Fibroblast of lung (primary cell): ENCODE results near the gene OXSR1. TPM values are rescaled to one million over a fixed set of nuclear protein-coding genes. Genes with fewer than 3 reads are reported as not detected.

Experiments
- DNase-seq, 2 donors: peaks; one replicate each; pipeline versions ENCODE4 v3.0.0 to v3.0.0-alpha.2; 2010; ENCODE audit warnings: low read depth in 2 of 2
- H2AFZ ChIP-seq: 2 replicates; pipeline ENCODE4 v1.5.1; 2012; ENCODE audit warnings: low read length, control low read depth, inconsistent platforms
- H3K27ac ChIP-seq: 2 replicates; pipeline ENCODE4 v1.5.1; 2011; ENCODE audit warnings: low read length, control low read depth; ENCODE audit not compliant: insufficient read depth
- H3K27me3 ChIP-seq: 2 replicates; pipeline ENCODE4 v1.5.1; 2011; ENCODE audit warnings: mild to moderate bottlenecking, low read length; ENCODE audit not compliant: control insufficient read depth, insufficient read depth
- H3K36me3 ChIP-seq: 2 replicates; pipeline ENCODE4 v1.5.1; 2011; ENCODE audit warnings: low read length; ENCODE audit not compliant: control insufficient read depth, insufficient read depth
- H3K4me1 ChIP-seq: 2 replicates; pipeline ENCODE4 v1.5.1; 2011; ENCODE audit warnings: low read length; ENCODE audit not compliant: control insufficient read depth, insufficient read depth; ENCODE audit errors: extremely low read depth
- H3K4me2 ChIP-seq: 2 replicates; pipeline ENCODE4 v1.5.1; 2011; ENCODE audit warnings: low read length, control low read depth; ENCODE audit not compliant: insufficient read depth; ENCODE audit errors: extremely low read depth
- H3K4me3 ChIP-seq, 4 experiments: fragments of 200-600 bp in 1 of 4; sonication (generic) in 1 of 4; replicated peaks in 1 of 4; 2 replicates each; pipeline ENCODE4 v1.5.1; 2011 to 2016; ENCODE audit warnings: low read length in 4 of 4, low read depth in 3 of 4, mild to moderate bottlenecking in 3 of 4, control low read depth in 2 of 4, inconsistent platforms in 1 of 4, mixed read lengths in 1 of 4; ENCODE audit not compliant: insufficient read depth in 1 of 4; ENCODE audit errors: control extremely low read depth in 1 of 4
- H3K79me2 ChIP-seq: 2 replicates; pipeline ENCODE4 v1.5.1; 2012; ENCODE audit warnings: mild to moderate bottlenecking, low read length, inconsistent platforms; ENCODE audit not compliant: control insufficient read depth, insufficient read depth
- H3K9ac ChIP-seq: 2 replicates; pipeline ENCODE4 v1.5.1; 2011; ENCODE audit warnings: mild to moderate bottlenecking, low read length, control low read depth; ENCODE audit not compliant: insufficient read depth
- H3K9me3 ChIP-seq: 2 replicates; pipeline ENCODE4 v1.5.1; 2012; ENCODE audit warnings: low read depth, low read length; ENCODE audit not compliant: control insufficient read depth, insufficient read depth
- H4K20me1 ChIP-seq: 2 replicates; pipeline ENCODE4 v1.5.1; 2011; ENCODE audit warnings: low read length; ENCODE audit not compliant: control insufficient read depth, insufficient read depth; ENCODE audit errors: extremely low read depth
- EZH2 ChIP-seq: IDR thresholded peaks from 2 replicates; pipeline ENCODE4 v1.5.1; 2012; ENCODE audit warnings: low read length, control low read depth, mild to moderate bottlenecking; ENCODE audit errors: missing control alignments
- polyA plus RNA-seq, 2 donors: library from polyadenylated mRNA; depleted of rRNA in 1 of 2; stranded (reverse) in 1 of 2; unstranded in 1 of 2; fragments of >200 nt; gene quantifications; 2 replicates each; pipeline ENCODE4 v1.2.1, GENCODE V29; 2011 to 2012; ENCODE audit warnings: missing spikeins in 1 of 2
- total RNA-seq: library from RNA; depleted of rRNA; stranded (reverse); fragments of >200 nt; gene quantifications from 2 replicates; pipeline ENCODE4 v1.2.1, GENCODE V29; 2014
- TF ChIP-seq, protein P1 (sequence below), 2 donors: IDR thresholded peaks in 1 of 2; conservative IDR thresholded peaks in 1 of 2; 1 replicate in 1 of 2; 2 replicates in 1 of 2; pipeline ENCODE4 v1.5.1; 2011 to 2012; ENCODE audit warnings: low read length in 2 of 2, control low read depth in 1 of 2, inconsistent platforms in 1 of 2, low read depth in 1 of 2, mild to moderate bottlenecking in 1 of 2

Gene OXSR1
- total and polyA plus RNA-seq, 2 donors (not counting 1 experiment from before 2014, with no cell fraction given) = 32.7 to 45.2 TPM

DNA sequence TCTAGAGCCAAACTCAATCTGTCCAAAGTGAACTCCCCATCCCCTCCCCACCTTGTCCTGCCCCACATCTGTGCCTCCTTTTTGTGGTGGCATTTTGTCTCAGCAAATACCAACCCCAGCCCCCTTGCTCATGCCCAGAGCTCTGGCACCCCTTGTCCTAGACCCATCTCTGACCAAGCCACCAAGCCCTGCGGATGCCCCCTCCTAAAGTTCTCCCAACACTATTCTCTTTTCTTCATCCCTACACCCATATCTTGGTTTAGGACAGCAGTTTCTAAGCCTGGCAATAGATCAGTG, 46.1 kb upstream of the OXSR1 start:
- no peaks in the 10 kb centered on the region for H3K4me1 ChIP-seq
- H3K4me3 ChIP-seq = no peak overlapping the region
- no peak overlapping the region for H3K4me2 ChIP-seq
- H3K79me2 ChIP-seq = no peaks in the 10 kb centered on the region
- no peak overlapping the region for H2AFZ ChIP-seq
- peaks cover 6% of the 10 kb centered on the region for H3K36me3 ChIP-seq
- no peak for DNase-seq
- no peak overlapping the region for H3K27ac ChIP-seq
- H3K9me3 ChIP-seq = no peaks in the 10 kb centered on the region
- TF ChIP-seq EZH2 = no peak
- TF ChIP-seq, protein P1, sequence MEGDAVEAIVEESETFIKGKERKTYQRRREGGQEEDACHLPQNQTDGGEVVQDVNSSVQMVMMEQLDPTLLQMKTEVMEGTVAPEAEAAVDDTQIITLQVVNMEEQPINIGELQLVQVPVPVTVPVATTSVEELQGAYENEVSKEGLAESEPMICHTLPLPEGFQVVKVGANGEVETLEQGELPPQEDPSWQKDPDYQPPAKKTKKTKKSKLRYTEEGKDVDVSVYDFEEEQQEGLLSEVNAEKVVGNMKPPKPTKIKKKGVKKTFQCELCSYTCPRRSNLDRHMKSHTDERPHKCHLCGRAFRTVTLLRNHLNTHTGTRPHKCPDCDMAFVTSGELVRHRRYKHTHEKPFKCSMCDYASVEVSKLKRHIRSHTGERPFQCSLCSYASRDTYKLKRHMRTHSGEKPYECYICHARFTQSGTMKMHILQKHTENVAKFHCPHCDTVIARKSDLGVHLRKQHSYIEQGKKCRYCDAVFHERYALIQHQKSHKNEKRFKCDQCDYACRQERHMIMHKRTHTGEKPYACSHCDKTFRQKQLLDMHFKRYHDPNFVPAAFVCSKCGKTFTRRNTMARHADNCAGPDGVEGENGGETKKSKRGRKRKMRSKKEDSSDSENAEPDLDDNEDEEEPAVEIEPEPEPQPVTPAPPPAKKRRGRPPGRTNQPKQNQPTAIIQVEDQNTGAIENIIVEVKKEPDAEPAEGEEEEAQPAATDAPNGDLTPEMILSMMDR (conservative IDR thresholded peaks at IDR 0.05 in 1 of 2, IDR thresholded peaks at IDR 0.05 in 1 of 2; ENCODE audit: low read depth in 1 of 2, low read length in 2 of 2) = no peak
- no peak overlapping the region for H3K9ac ChIP-seq
- H3K27me3 ChIP-seq = no peaks in the 10 kb centered on the region
- no peaks in the 10 kb centered on the region for H4K20me1 ChIP-seq

DNA sequence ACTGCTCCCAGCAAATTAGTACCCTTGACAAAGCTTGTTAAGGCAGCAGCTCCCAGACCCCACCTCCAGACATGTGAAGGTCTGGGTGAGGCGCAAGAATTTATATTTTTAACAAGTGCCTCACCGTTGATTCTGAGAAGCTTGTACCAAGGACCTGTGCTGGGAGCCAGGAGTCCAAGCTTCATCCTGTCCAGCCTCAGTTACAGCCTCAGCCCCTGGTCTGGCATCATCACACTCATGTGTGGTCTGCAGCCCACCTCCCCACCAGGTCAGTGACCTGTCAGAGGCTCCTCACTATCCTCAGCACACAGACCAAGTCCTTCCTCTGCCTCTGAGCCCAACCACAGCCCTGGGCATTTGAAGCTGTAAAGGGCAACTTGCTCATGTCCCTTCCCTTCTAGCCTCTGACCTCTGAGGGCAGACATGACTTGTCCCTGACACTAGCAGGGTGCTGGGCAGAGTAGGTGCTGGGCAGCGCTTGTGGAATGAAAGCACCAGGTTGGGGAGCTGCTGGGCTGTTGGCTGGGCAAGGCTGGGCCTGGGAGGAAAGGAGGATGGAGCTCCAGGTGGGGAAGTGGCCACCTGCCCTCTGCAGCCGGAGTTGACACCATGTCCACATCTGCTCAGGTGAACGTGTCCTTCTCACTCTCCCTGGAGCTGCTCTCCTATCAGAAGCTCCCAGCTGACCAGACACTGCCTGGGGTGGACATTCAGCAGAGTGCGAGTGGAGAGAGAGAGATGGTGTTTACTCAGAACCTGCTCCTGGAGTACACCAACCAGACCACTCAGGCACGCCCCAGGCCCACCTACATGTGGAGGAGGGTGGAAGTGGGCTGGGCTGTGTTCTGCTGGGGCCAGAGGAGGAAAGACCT, 45.3 kb upstream of the OXSR1 start:
- H2AFZ ChIP-seq = no peak overlapping the region
- H3K27me3 ChIP-seq = no peaks in the 10 kb centered on the region
- H3K79me2 ChIP-seq = no peaks in the 10 kb centered on the region
- no peaks in the 10 kb centered on the region for H4K20me1 ChIP-seq
- no peak for DNase-seq
- no peaks in the 10 kb centered on the region for H3K9me3 ChIP-seq
- H3K27ac ChIP-seq = no peak overlapping the region
- no peak overlapping the region for H3K4me3 ChIP-seq
- no peak overlapping the region for H3K4me2 ChIP-seq
- no peaks in the 10 kb centered on the region for H3K4me1 ChIP-seq
- H3K36me3 ChIP-seq = peaks cover 6% of the 10 kb centered on the region
- TF ChIP-seq EZH2 = no peak
- TF ChIP-seq, protein P1 (conservative IDR thresholded peaks at IDR 0.05 in 1 of 2, IDR thresholded peaks at IDR 0.05 in 1 of 2; ENCODE audit: low read depth in 1 of 2, low read length in 2 of 2) = no peak
- H3K9ac ChIP-seq = no peak overlapping the region

DNA sequence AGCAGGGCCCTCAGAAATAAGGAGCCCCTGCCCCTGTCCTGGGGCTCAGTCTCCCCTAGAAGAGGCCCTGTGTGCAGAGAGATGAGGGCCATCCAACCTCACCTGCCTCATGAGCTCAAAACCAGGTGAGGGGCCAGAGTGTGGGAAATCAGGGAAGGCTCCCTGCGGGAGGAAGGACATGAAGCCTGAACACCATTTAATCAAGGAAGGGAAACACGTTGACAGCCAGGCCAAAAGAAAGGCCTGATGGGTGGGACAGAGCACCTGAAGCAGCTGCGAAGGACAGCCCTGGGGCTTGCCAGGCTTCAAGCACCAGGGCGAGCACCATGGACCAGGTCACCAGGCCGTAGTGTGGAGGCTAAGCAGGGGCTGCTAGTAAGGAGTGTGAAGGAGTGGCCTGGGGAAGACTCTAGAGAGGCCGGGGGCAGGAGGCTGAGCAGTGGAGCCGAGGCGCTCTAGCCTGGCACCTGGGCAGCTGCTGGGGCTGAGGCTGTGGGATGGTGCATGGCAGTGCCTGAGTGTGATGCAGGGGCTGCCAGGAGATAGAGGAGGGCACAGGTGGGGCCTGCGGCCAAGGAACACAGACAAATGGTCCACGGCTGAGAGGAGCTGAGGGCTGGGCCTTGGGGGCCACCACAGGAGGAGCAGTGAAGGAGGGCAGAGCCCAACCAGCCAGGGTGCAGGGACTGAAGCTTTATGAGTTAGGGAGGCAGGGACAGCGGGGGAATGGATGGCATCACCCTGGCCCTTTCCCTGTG, 44.5 kb upstream of the OXSR1 start:
- no peak for DNase-seq
- Histone ChIP-seq H3K27ac (no peak overlapping the region), H3K9ac (no peak overlapping the region), H3K4me1 (no peaks in the 10 kb centered on the region), H3K4me3 (no peak overlapping the region), H3K4me2 (no peak overlapping the region), H3K36me3 (peaks cover 11% of the 10 kb centered on the region), H3K79me2 (no peaks in the 10 kb centered on the region), H3K27me3 (no peaks in the 10 kb centered on the region), H2AFZ (no peak overlapping the region), H4K20me1 (no peaks in the 10 kb centered on the region), H3K9me3 (no peaks in the 10 kb centered on the region)
- TF ChIP-seq, protein P1 (conservative IDR thresholded peaks at IDR 0.05 in 1 of 2, IDR thresholded peaks at IDR 0.05 in 1 of 2; ENCODE audit: low read depth in 1 of 2, low read length in 2 of 2) = no peak
- TF ChIP-seq EZH2 = no peak
